Endothelial cell of umbilical vein (primary cell): ENCODE results near the gene STK10. TPM values are rescaled to one million over a fixed set of nuclear protein-coding genes. Genes with fewer than 3 reads are reported as not detected.
A peak's percentile ranks its signal among the peaks of the same experiment; 100 is the strongest.

Experiments used
- BruUV-seq: library from RNA; stranded (reverse); fragments of 400-500 nt; replicated peaks from 2 replicates; lab custom pipeline; 2021; lab: Mats Ljungman, UMichigan
- CTCF ChIA-PET: fragments of 300-600, 350-600 bp; sonication (Branson Sonifier 250); formaldehyde crosslinking; loops from one replicate; lab custom pipeline; 2021; ENCODE audit warnings: antibody characterized with exemption, inconsistent platforms; lab: Charles Lee
- POLR2A ChIA-PET: fragments of 300-600, 350-600 bp; sonication (Branson Sonifier 250); formaldehyde crosslinking; loops from one replicate; lab custom pipeline; 2021; ENCODE audit warnings: antibody characterized with exemption, inconsistent platforms; lab: Charles Lee
- DNase-seq: peaks from one replicate; pipeline ENCODE4 v3.0.0-alpha.2; 2011; ENCODE audit warnings: low read depth, low spot score
- FAIRE-seq: peaks from 2 replicates; lab custom pipeline; 2011; peaks lifted over from hg19 to GRCh38; lab: Jason Lieb, UNC
- H2AFZ ChIP-seq: 2 replicates; pipeline ENCODE4 v1.6.0; 2012; ENCODE audit warnings: low read depth, low read length, control low read depth, inconsistent platforms
- H3K27ac ChIP-seq: 2 replicates; pipeline ENCODE4 v1.5.1; 2011; ENCODE audit warnings: low read depth, mild to moderate bottlenecking, control low read depth, low read length, moderate library complexity; ENCODE audit not compliant: insufficient read depth
- H3K27me3 ChIP-seq, 2 experiments: 2 replicates each; pipeline versions ENCODE4 v1.6.0 to v1.6.1; 2011; ENCODE audit warnings: low read length in 2 of 2, mixed read lengths in 1 of 2; ENCODE audit not compliant: control insufficient read depth in 2 of 2, insufficient read depth in 2 of 2
- H3K36me3 ChIP-seq, 2 experiments: 2 replicates in 1 of 2; 3 replicates in 1 of 2; pipeline ENCODE4 v1.5.1; 2011; ENCODE audit warnings: low read length in 2 of 2, mild to moderate bottlenecking in 1 of 2, moderate library complexity in 1 of 2; ENCODE audit not compliant: control insufficient read depth in 2 of 2, insufficient read depth in 2 of 2; ENCODE audit errors: extremely low read depth in 1 of 2
- H3K4me1 ChIP-seq: 3 replicates; pipeline ENCODE4 v1.5.1; 2011; ENCODE audit warnings: mild to moderate bottlenecking, low read length; ENCODE audit not compliant: control insufficient read depth, insufficient read depth; ENCODE audit errors: extremely low read depth
- H3K4me2 ChIP-seq: 2 replicates; pipeline ENCODE4 v1.6.1; 2011; ENCODE audit warnings: low read length, control low read depth, mixed read lengths; ENCODE audit not compliant: insufficient read depth
- H3K4me3 ChIP-seq, 3 experiments: fragments of 200-600 bp in 1 of 3; sonication (generic), shearing (Covaris generic) in 1 of 3; replicated peaks in 1 of 3; 2 replicates each; pipeline ENCODE4 v1.5.1; 2011 to 2016; ENCODE audit warnings: control low read depth in 3 of 3, low read length in 3 of 3, mild to moderate bottlenecking in 2 of 3, inconsistent platforms in 1 of 3, low read depth in 1 of 3, moderate library complexity in 1 of 3; ENCODE audit not compliant: insufficient read depth in 1 of 3
- H3K79me2 ChIP-seq: 2 replicates; pipeline ENCODE4 v1.6.0; 2012; ENCODE audit warnings: low read length, inconsistent platforms; ENCODE audit not compliant: control insufficient read depth, insufficient read depth
- H3K9ac ChIP-seq: replicated peaks from 2 replicates; pipeline ENCODE3; 2011; ENCODE audit warnings: low read length, control low read depth; ENCODE audit not compliant: insufficient read depth; ENCODE audit errors: extremely low read depth
- H3K9me1 ChIP-seq: replicated peaks from 3 replicates; pipeline ENCODE4 v1.6.0; 2011; ENCODE audit warnings: mild to moderate bottlenecking, low read length; ENCODE audit not compliant: control insufficient read depth, insufficient read depth; ENCODE audit errors: extremely low read depth
- H3K9me3 ChIP-seq: replicated peaks from 2 replicates; pipeline ENCODE4 v1.5.1; 2012; ENCODE audit warnings: low read length, inconsistent platforms; ENCODE audit not compliant: control insufficient read depth, insufficient read depth
- H4K20me1 ChIP-seq: replicated peaks from 2 replicates; pipeline ENCODE3; 2011; ENCODE audit warnings: mild to moderate bottlenecking, low read length; ENCODE audit not compliant: control insufficient read depth, insufficient read depth; ENCODE audit errors: extremely low read depth
- FOS ChIP-seq: IDR thresholded peaks from 2 replicates; pipeline ENCODE4 v1.6.1; 2011; ENCODE audit warnings: mild to moderate bottlenecking, low read length, moderate library complexity, borderline replicate concordance; ENCODE audit not compliant: insufficient read depth
- JUN ChIP-seq: IDR thresholded peaks from 2 replicates; pipeline ENCODE4 v1.6.1; 2011; ENCODE audit warnings: borderline replicate concordance, low read depth; ENCODE audit not compliant: insufficient read length, insufficient read depth
- POLR2A ChIP-seq: IDR thresholded peaks from 2 replicates; pipeline ENCODE4 v1.6.1; 2012; ENCODE audit warnings: low read depth, mild to moderate bottlenecking, control low read depth, low read length
- POLR2AphosphoS5 ChIP-seq: IDR thresholded peaks from 2 replicates; pipeline ENCODE4 v1.6.1; 2012; ENCODE audit warnings: low read depth, mild to moderate bottlenecking, control low read depth, low read length, moderate library complexity; ENCODE audit not compliant: insufficient read depth
- dilution Hi-C: fragments of 300-500 bp; cut with MboI; formaldehyde crosslinking; loops from one replicate; pipeline ENCODE4 v1.15.0; 2019; ENCODE audit warnings: low sequenced_read_pairs; ENCODE audit not compliant: extremely low pct_ligation_motif_present
- intact Hi-C: fragments of 100-400 bp; cut with micrococcal nuclease; formaldehyde crosslinking; loops from one replicate; pipeline ENCODE4 v1.10.0; 2022
- polyA plus RNA-seq, 4 experiments: library from polyadenylated mRNA; depleted of rRNA in 3 of 4; stranded (reverse) in 3 of 4; unstranded in 1 of 4; fragments of >200 nt; gene quantifications; 2 replicates each; pipeline versions ENCODE4 v1.2.1 to v1.2.3, GENCODE V29; 2011 to 2012; ENCODE audit warnings: missing spikeins in 1 of 4
- total RNA-seq: library from RNA; stranded (reverse); gene quantifications from 2 replicates; pipeline ENCODE4 v1.2.3, GENCODE V29; 2021
- TF ChIP-seq, protein P1 (sequence below), 2 donors: IDR thresholded peaks; 1 replicate in 1 of 2; 2 replicates in 1 of 2; pipeline ENCODE4 v1.5.1; 2011; ENCODE audit warnings: low read length in 2 of 2, mild to moderate bottlenecking in 2 of 2, moderate library complexity in 2 of 2, control low read depth in 1 of 2, inconsistent platforms in 1 of 2, low read depth in 1 of 2; ENCODE audit not compliant: insufficient read depth in 1 of 2; ENCODE audit errors: extremely low read depth in 1 of 2
- TF ChIP-seq, protein P2 (sequence below): IDR thresholded peaks from 2 replicates; pipeline ENCODE4 v1.6.1; 2011; ENCODE audit not compliant: insufficient read depth, insufficient read length

The STK10 gene
- total and polyA plus RNA-seq, 2 donors (not counting 3 experiments of a cell fraction or from before 2014, with no cell fraction given), result 16.9 to 47.2 TPM

- peaks cover 24% of the 10 kb centered on the region for H3K4me1 ChIP-seq
- CTCF ChIA-PET, result interaction anchor here (0.6 to 0.9 kb wide), 2 partner anchors 13 to 69 kb away, joined by 3 to 4 read pairs; partner anchors contain the start of gene STK10
- intact Hi-C loops, result no loop called here
Observed at GRCh38 chr5:172175263-172175719, 12.7 kb downstream of the STK10 start.

More at GRCh38 chr5:172175263-172175719, 12.7 kb downstream of the STK10 start:
- POLR2A ChIA-PET, result interaction anchor here (0.9 kb wide), 1 partner anchor 19 kb away, joined by 3 read pairs; no protein-coding TSS in a partner anchor
- no peak overlapping the region for H3K27ac ChIP-seq
- H3K9me1 ChIP-seq, result no peaks in the 10 kb centered on the region
- peaks cover 2% of the 10 kb centered on the region for H3K79me2 ChIP-seq
- BruUV-seq, result no TSS peak
- H3K36me3 ChIP-seq, result no peaks in the 10 kb centered on the region
- no peaks in the 10 kb centered on the region for H3K9me3 ChIP-seq
- DNase-seq (no peak), FAIRE-seq (peak; percentile 24)
- no peak overlapping the region for H3K4me3 ChIP-seq
- TF ChIP-seq POLR2A (no peak), FOS (no peak), JUN (no peak), POLR2AphosphoS5 (no peak)
- TF ChIP-seq, protein P1, sequence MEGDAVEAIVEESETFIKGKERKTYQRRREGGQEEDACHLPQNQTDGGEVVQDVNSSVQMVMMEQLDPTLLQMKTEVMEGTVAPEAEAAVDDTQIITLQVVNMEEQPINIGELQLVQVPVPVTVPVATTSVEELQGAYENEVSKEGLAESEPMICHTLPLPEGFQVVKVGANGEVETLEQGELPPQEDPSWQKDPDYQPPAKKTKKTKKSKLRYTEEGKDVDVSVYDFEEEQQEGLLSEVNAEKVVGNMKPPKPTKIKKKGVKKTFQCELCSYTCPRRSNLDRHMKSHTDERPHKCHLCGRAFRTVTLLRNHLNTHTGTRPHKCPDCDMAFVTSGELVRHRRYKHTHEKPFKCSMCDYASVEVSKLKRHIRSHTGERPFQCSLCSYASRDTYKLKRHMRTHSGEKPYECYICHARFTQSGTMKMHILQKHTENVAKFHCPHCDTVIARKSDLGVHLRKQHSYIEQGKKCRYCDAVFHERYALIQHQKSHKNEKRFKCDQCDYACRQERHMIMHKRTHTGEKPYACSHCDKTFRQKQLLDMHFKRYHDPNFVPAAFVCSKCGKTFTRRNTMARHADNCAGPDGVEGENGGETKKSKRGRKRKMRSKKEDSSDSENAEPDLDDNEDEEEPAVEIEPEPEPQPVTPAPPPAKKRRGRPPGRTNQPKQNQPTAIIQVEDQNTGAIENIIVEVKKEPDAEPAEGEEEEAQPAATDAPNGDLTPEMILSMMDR (IDR thresholded peaks at IDR 0.05; ENCODE audit: extremely low read depth in 1 of 2, insufficient read depth in 1 of 2, low read depth in 1 of 2, low read length in 2 of 2), result no peak
- TF ChIP-seq, protein P2, sequence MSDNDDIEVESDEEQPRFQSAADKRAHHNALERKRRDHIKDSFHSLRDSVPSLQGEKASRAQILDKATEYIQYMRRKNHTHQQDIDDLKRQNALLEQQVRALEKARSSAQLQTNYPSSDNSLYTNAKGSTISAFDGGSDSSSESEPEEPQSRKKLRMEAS, result no peak
- no peak overlapping the region for H3K4me2 ChIP-seq
- H3K27me3 ChIP-seq, result no peaks in the 10 kb centered on the region
- H2AFZ ChIP-seq, result no peak overlapping the region
- H4K20me1 ChIP-seq, result no peaks in the 10 kb centered on the region
- dilution Hi-C loops, result no loop called here
- no peak overlapping the region for H3K9ac ChIP-seq
